Smooth muscle cell (in vitro differentiated cells): ENCODE measurements around the gene TBC1D19. TPM values are rescaled to one million over a fixed set of nuclear protein-coding genes. Genes with fewer than 3 reads are reported as not detected.

Source experiments
- DNase-seq: peaks from one replicate; lab custom pipeline; 2025; ENCODE audit not compliant: unreplicated experiment; lab: John Stamatoyannopoulos, UW
- H2AFZ ChIP-seq: fragments of 200-600 bp; sonication (generic); 2 replicates; pipeline ENCODE4 v1.6.0; 2016; ENCODE audit warnings: antibody characterized with exemption, low read depth, mild to moderate bottlenecking
- H3F3A ChIP-seq: fragments of 200-600 bp; sonication (generic); 2 replicates; pipeline ENCODE4 v1.6.0; 2017; ENCODE audit warnings: antibody characterized with exemption, low read depth
- H3K27ac ChIP-seq: fragments of 200-600 bp; sonication (generic); 2 replicates; pipeline ENCODE4 v1.5.1; 2016; ENCODE audit warnings: low read depth, mild to moderate bottlenecking
- H3K27me3 ChIP-seq: fragments of 200-600 bp; sonication (generic); 2 replicates; pipeline ENCODE4 v1.6.1; 2016; ENCODE audit warnings: low read depth, mild to moderate bottlenecking
- H3K36me3 ChIP-seq: fragments of 200-600 bp; sonication (generic); 2 replicates; pipeline ENCODE4 v1.5.1; 2016; ENCODE audit warnings: low read depth
- H3K4me1 ChIP-seq: fragments of 200-600 bp; sonication (generic); 2 replicates; pipeline ENCODE4 v1.5.1; 2016; ENCODE audit warnings: low read depth
- H3K4me2 ChIP-seq: fragments of 200-600 bp; sonication (generic); 2 replicates; pipeline ENCODE4 v1.6.0; 2016; ENCODE audit warnings: mild to moderate bottlenecking
- H3K4me3 ChIP-seq: fragments of 200-600 bp; sonication (generic); 2 replicates; pipeline ENCODE4 v1.5.1; 2016; ENCODE audit warnings: mild to moderate bottlenecking
- H3K79me2 ChIP-seq: fragments of 200-600 bp; sonication (generic); 2 replicates; pipeline ENCODE4 v1.6.0; 2016; ENCODE audit warnings: low read depth, mild to moderate bottlenecking
- H3K9ac ChIP-seq: fragments of 200-600 bp; sonication (generic); 2 replicates; pipeline ENCODE4 v1.6.0; 2016; ENCODE audit warnings: low read depth
- H3K9me3 ChIP-seq: fragments of 200-600 bp; sonication (generic); replicated peaks from 2 replicates; pipeline ENCODE4 v1.5.1; 2016; ENCODE audit warnings: low read depth
- H4K20me1 ChIP-seq: fragments of 200-600 bp; sonication (generic); 2 replicates; pipeline ENCODE4 v1.6.0; 2016; ENCODE audit warnings: low read depth
- WGBS: methylation state at CpG from one replicate; pipeline ENCODE4 v1.1.7; 2016; ENCODE audit warnings: low lambda C conversion rate; 5-methylcytosine and 5-hydroxymethylcytosine counted together
- polyA plus RNA-seq: library from polyadenylated mRNA; unstranded; fragments of >200 nt; fragmentation: Nextera tagmentation; extraction: Ambion mirVana; gene quantifications from 2 replicates; pipeline ENCODE4 v1.2.1, GENCODE V29; 2016
- total RNA-seq: library from RNA; depleted of rRNA; stranded (reverse); fragments of >200 nt; gene quantifications from 2 replicates; pipeline ENCODE4 v1.2.3, GENCODE V29; 2014
- TF ChIP-seq, protein P1 (sequence below): fragments of 200-600 bp; sonication (generic); IDR thresholded peaks from 2 replicates; pipeline ENCODE4 v1.5.1; 2017; ENCODE audit warnings: borderline replicate concordance, mild to moderate bottlenecking, antibody characterized with exemption; ENCODE audit not compliant: insufficient read depth, poor library complexity, severe bottlenecking

TBC1D19 gene
- total and polyA plus RNA-seq, 2 experiments from 2014 or later: 19.2 to 33.8 TPM

DNA sequence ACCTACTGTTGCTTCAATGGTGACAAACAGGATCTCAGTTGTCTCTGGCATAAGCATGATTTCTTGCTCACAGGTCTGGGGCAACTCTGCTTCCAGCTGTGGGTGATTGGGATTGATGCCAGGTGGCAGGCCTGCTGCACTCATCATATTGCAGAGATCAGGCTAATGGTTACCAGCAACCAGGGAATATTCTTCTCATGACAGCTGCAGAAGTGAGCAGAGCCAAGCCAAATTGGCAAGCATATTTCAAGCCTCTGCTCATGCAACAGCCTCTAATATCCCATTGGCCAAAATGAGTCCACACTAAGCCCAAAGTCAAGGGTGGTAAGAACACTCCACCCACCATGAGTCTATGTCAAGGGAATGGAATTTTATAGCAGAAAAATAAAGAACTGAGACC is 26.7 kb upstream of the TBC1D19 start:
- Histone ChIP-seq H3K27me3 (no peaks in the 10 kb centered on the region), H3K9me3 (peaks cover 8% of the 10 kb centered on the region), H3K4me1 (no peaks in the 10 kb centered on the region), H3F3A (no peaks in the 10 kb centered on the region), H2AFZ (no peak overlapping the region), H3K27ac (no peak overlapping the region), H3K79me2 (no peaks in the 10 kb centered on the region), H3K4me2 (no peak overlapping the region), H4K20me1 (no peaks in the 10 kb centered on the region), H3K4me3 (no peak overlapping the region), H3K36me3 (no peaks in the 10 kb centered on the region), H3K9ac (no peak overlapping the region)
- DNase-seq: no peak
- TF ChIP-seq, protein P1, sequence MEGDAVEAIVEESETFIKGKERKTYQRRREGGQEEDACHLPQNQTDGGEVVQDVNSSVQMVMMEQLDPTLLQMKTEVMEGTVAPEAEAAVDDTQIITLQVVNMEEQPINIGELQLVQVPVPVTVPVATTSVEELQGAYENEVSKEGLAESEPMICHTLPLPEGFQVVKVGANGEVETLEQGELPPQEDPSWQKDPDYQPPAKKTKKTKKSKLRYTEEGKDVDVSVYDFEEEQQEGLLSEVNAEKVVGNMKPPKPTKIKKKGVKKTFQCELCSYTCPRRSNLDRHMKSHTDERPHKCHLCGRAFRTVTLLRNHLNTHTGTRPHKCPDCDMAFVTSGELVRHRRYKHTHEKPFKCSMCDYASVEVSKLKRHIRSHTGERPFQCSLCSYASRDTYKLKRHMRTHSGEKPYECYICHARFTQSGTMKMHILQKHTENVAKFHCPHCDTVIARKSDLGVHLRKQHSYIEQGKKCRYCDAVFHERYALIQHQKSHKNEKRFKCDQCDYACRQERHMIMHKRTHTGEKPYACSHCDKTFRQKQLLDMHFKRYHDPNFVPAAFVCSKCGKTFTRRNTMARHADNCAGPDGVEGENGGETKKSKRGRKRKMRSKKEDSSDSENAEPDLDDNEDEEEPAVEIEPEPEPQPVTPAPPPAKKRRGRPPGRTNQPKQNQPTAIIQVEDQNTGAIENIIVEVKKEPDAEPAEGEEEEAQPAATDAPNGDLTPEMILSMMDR: no peak

DNA sequence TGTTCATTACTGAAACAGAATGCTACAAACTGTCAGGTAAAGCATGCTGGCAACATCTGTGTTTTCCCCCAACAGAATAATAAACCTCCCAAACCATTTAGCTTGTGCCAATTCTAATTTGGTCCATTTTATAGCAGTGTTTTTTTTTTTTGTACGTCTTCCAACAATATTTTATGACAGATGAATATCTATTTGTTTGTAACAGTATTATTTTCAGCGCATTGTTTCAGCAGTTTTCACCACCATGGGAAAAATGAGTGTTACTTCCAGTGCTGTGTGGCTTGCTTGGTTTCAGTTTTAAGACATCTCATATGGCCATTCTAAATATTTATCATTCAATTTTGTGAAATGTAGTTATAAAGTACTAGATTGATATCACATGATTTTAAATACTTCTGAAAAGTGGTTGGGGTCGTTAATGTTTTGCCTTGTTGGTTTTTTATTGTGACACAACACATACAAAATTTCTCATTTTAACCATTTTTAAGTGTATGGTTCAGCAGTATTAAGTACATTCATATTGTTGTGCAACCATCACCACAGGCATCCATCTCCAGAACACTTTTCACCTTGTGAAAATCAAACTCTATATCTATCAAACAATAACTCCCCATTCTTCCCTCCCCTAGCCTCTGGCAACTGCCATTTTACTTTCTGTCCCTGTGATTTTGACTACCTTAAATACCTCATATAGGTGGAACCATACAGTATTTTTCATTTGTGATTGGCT is 25.6 kb upstream of the TBC1D19 start:
- Histone ChIP-seq H3K4me1 (no peaks in the 10 kb centered on the region), H2AFZ (no peak overlapping the region), H4K20me1 (no peaks in the 10 kb centered on the region), H3F3A (no peaks in the 10 kb centered on the region), H3K9me3 (peaks cover 8% of the 10 kb centered on the region), H3K4me3 (no peak overlapping the region), H3K27ac (no peak overlapping the region), H3K36me3 (no peaks in the 10 kb centered on the region), H3K27me3 (no peaks in the 10 kb centered on the region), H3K4me2 (no peak overlapping the region), H3K9ac (no peak overlapping the region), H3K79me2 (no peaks in the 10 kb centered on the region)
- 93% methylated on average over 3 of the region's 3 CpGs for WGBS
- TF ChIP-seq, protein P1: no peak
- DNase-seq: no peak

DNA sequence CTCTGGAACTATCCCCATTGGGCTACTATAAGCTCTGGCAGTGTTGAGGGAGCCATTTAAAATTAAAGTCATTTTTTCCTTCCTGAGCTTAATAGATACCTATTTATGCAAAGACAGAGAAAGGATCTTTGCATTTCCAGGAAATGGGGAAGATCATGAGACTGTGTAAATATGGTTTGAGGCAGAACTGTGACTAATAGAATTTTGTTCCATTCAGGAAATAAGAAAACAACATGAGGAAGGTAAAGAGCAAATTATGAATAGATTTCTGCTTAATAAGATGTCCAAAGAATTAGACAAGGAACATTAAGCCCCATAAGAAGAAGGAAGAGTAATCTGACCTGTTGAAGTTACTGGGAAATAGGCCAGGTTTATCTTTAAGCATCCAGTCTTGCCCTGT is 17.8 kb upstream of the TBC1D19 start:
- Histone ChIP-seq H3K9ac (no peak overlapping the region), H3K27ac (peak overlapping the region; percentile 45), H3K9me3 (peaks cover 4% of the 10 kb centered on the region), H3K4me1 (peaks cover 4% of the 10 kb centered on the region), H3K79me2 (no peaks in the 10 kb centered on the region), H3K4me3 (no peak overlapping the region), H2AFZ (peak overlapping the region; percentile 78), H4K20me1 (no peaks in the 10 kb centered on the region), H3F3A (peaks cover 9% of the 10 kb centered on the region), H3K4me2 (peak overlapping the region; percentile 27), H3K36me3 (no peaks in the 10 kb centered on the region), H3K27me3 (no peaks in the 10 kb centered on the region)
- no peak for DNase-seq
- TF ChIP-seq, protein P1: no peak

DNA sequence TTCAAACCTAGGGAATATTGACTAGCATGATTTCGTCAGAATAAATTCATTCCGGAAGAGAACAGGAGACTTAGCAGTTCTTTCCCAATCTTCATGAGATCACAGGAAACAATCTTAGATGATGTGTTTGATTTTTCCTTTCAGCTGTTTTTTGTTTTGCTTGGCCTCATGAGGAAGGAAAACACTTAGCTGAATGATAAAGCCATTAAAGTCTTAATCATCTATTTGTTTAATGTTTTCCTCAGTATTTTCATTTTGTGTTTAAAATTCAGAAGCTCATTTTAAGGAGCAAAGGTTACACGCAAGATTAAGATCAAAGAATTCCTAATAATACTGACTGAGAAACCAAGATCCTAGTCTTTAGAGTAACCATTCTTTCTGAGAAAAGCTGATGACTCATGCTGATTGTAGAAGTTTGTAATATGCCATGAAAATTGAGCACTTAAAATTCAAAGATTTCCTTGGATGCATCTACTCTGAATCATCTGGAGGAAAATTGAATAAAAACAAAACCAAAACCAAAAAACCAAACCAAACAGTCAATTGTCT is 15.4 kb upstream of the TBC1D19 start:
- no peaks in the 10 kb centered on the region for H4K20me1 ChIP-seq
- peak overlapping the region; percentile 56 for H3K4me2 ChIP-seq
- TF ChIP-seq, protein P1: no peak
- no peak for DNase-seq
- H3K79me2 ChIP-seq: no peaks in the 10 kb centered on the region
- H3F3A ChIP-seq: peaks cover 9% of the 10 kb centered on the region
- H3K36me3 ChIP-seq: no peaks in the 10 kb centered on the region
- H3K9ac ChIP-seq: peak overlapping the region; percentile 42
- H3K4me3 ChIP-seq: no peak overlapping the region
- WGBS: 11% methylated on average over 3 of the region's 3 CpGs
- H2AFZ ChIP-seq: no peak overlapping the region
- no peaks in the 10 kb centered on the region for H3K9me3 ChIP-seq
- no peaks in the 10 kb centered on the region for H3K27me3 ChIP-seq
- peaks cover 4% of the 10 kb centered on the region for H3K4me1 ChIP-seq
- H3K27ac ChIP-seq: peak overlapping the region; percentile 80
